Measurements from ENCODE around the gene KLHL8. TPM values are rescaled to one million over a fixed set of nuclear protein-coding genes. Genes with fewer than 3 reads are reported as not detected.

KLHL8 gene
- total and polyA plus RNA-seq, 8 donors: 2.1 to 107 (median 12.3) TPM

DNA sequence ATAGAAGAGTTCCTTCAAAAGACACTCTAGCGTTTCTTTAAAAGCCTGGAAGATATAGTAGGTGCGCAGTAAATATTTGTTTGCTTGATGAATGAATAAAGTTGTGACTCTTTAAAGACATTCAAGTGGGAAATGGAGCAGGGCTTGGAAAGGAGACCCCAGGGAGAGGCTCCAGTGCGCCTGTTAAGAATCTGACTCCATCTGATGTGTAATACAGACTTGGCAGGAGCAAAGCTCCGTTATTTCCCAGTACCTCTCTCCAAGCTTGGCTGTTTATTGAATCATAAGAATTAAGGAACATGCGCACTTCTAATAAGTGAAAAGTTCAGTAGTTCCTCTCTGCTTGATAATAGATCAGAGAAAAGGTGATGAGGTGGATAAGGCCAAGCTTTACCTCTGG lies 18.8 kb upstream of the KLHL8 start:
- peaks cover 7 to 24% (median 15%) of the 10 kb centered on the region in 4 donors for H3K9me3 ChIP-seq
- no peak overlapping the region for H3K27ac ChIP-seq
- intact Hi-C loops (cut with DNase I; ENCODE audit: low total_unique reads): no loop called here
- TF ChIP-seq, protein P1, sequence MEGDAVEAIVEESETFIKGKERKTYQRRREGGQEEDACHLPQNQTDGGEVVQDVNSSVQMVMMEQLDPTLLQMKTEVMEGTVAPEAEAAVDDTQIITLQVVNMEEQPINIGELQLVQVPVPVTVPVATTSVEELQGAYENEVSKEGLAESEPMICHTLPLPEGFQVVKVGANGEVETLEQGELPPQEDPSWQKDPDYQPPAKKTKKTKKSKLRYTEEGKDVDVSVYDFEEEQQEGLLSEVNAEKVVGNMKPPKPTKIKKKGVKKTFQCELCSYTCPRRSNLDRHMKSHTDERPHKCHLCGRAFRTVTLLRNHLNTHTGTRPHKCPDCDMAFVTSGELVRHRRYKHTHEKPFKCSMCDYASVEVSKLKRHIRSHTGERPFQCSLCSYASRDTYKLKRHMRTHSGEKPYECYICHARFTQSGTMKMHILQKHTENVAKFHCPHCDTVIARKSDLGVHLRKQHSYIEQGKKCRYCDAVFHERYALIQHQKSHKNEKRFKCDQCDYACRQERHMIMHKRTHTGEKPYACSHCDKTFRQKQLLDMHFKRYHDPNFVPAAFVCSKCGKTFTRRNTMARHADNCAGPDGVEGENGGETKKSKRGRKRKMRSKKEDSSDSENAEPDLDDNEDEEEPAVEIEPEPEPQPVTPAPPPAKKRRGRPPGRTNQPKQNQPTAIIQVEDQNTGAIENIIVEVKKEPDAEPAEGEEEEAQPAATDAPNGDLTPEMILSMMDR (IDR thresholded peaks at IDR 0.05): no peak
- no peak for TF ChIP-seq POLR2AphosphoS5 (IDR thresholded peaks at IDR 0.05)
- no peak for TF ChIP-seq POLR2A (IDR thresholded peaks at IDR 0.05)
- no peak for TF ChIP-seq EP300 (IDR thresholded peaks at IDR 0.05)
- H3K36me3 ChIP-seq: no peaks in the 10 kb centered on the region
- H3K4me3 ChIP-seq: no peak overlapping the region
- H3K27me3 ChIP-seq: no peaks in the 10 kb centered on the region
- peaks cover 3 to 18% (median 4%) of the 10 kb centered on the region in 4 donors for H3K4me1 ChIP-seq
- 80 to 86% (median 83%) methylated on average over 5 of the region's 5 CpGs for WGBS, 5 donors
- DNase-seq: no peak

DNA sequence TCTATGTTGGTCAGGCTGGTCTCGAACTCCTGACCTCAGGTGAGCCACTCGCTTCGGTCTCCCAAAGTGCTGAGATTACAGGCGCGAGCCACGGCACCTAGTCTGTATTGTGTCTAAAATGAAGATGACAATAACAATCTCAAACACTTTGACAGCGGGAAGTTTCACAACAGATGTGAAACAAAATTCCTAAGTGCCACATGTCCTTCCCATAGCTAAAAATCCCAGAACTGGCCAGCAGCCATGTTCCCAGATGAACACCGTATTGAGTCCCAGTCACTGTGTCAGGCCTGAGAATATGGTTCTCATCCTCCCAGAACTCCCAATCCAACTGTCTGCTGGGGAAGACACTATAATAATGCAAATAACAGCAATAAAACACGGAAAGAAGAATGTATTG lies 16.4 kb upstream of the KLHL8 start:
- intact Hi-C loops (cut with DNase I; ENCODE audit: low total_unique reads): no loop called here
- DNase-seq: no peak
- TF ChIP-seq POLR2AphosphoS5 (IDR thresholded peaks at IDR 0.05) (no peak), EP300 (IDR thresholded peaks at IDR 0.05) (no peak), POLR2A (IDR thresholded peaks at IDR 0.05) (no peak)
- TF ChIP-seq, protein P1 (IDR thresholded peaks at IDR 0.05): no peak
- Histone ChIP-seq H3K4me1 (peaks cover 3 to 18% (median 4%) of the 10 kb centered on the region in 4 donors), H3K36me3 (no peaks in the 10 kb centered on the region), H3K27ac (no peak overlapping the region), H3K4me3 (no peak overlapping the region), H3K9me3 (peaks cover 0 to 2% (median 0%) of the 10 kb centered on the region in 4 donors), H3K27me3 (no peaks in the 10 kb centered on the region)
- WGBS, 5 donors: 78 to 88% (median 81%) methylated on average over 9 of the region's 9 CpGs

DNA sequence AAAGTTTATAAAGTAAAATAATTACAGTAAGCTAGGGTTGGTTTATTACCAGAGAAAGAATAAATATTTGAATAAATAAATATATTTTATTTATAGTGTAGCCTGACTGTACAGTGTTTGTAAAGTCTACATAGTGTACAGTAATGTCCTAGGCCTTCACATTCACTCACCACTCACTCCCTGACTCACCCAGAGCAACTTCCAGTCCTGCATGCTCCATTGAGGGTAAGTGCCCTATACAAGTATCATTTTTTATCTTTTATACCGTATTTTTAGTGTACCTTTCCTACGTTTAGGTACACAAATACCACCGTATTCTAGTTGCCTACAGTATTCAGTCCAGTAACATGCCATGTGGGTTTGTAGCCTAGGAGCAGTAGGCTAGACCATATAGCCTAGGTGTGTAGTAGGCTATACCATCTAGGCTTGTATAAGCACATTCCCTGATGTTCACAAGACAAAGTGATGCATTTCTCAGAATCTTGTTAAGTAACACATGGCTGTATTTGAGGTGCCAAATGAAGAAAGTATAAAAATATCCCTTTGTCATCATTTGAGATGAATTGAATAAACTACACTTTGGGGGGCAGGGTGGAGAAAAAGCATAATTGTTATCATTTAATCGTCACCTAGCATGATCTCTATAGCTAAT lies 14.7 kb upstream of the KLHL8 start:
- no peak for DNase-seq
- no peaks in the 10 kb centered on the region for H3K27me3 ChIP-seq
- peak overlapping the region in 1 of 5 donors; percentile 76 for H3K27ac ChIP-seq
- intact Hi-C loops (cut with DNase I; ENCODE audit: low total_unique reads): no loop called here
- H3K36me3 ChIP-seq: no peaks in the 10 kb centered on the region
- H3K4me1 ChIP-seq: peaks cover 3 to 13% (median 4%) of the 10 kb centered on the region in 4 donors
- peak overlapping the region; percentile 39 to 53 (median 43) for H3K4me3 ChIP-seq
- 22 to 40% (median 27%) methylated on average over 4 of the region's 4 CpGs for WGBS, 5 donors
- no peaks in the 10 kb centered on the region for H3K9me3 ChIP-seq
- no peak for TF ChIP-seq EP300 (IDR thresholded peaks at IDR 0.05)
- no peak for TF ChIP-seq POLR2AphosphoS5 (IDR thresholded peaks at IDR 0.05)
- TF ChIP-seq, protein P1 (IDR thresholded peaks at IDR 0.05): no peak
- TF ChIP-seq POLR2A (IDR thresholded peaks at IDR 0.05): no peak

DNA sequence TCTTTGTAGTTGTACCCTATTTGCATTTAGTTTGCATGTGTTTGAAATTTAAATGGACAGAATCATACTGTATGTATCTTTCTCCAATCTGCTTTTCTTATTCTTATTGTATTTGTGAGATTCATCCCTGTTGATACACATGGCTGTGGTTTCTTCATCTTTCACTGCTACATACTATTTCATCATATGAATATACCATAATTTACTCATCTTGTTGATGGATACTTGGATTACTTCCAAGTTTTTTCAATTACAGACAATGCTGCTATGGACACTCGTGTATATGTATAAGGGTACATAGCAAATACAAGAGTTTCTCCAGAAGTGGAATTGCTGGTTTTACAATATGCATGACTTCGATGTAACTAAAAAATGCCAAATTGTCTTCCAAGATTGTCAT lies 11.8 kb upstream of the KLHL8 start:
- no peak overlapping the region for H3K4me3 ChIP-seq
- H3K36me3 ChIP-seq: no peaks in the 10 kb centered on the region
- TF ChIP-seq, protein P1 (IDR thresholded peaks at IDR 0.05): no peak
- no peak for TF ChIP-seq POLR2A (IDR thresholded peaks at IDR 0.05)
- TF ChIP-seq POLR2AphosphoS5 (IDR thresholded peaks at IDR 0.05): no peak
- no peak for TF ChIP-seq EP300 (IDR thresholded peaks at IDR 0.05)
- H3K27me3 ChIP-seq: no peaks in the 10 kb centered on the region
- no peak overlapping the region for H3K27ac ChIP-seq
- WGBS, 5 donors: 65 to 79% (median 74%) methylated on average over 2 of the region's 2 CpGs
- H3K9me3 ChIP-seq: no peaks in the 10 kb centered on the region
- peaks cover 3 to 8% (median 4%) of the 10 kb centered on the region in 4 donors for H3K4me1 ChIP-seq
- intact Hi-C loops (cut with DNase I; ENCODE audit: low total_unique reads): loop anchor here (5.0 kb wide), 1 partner anchor 85 kb away; no protein-coding TSS in a partner anchor
- DNase-seq: no peak

All from stomach (tissue), 9 donors.